Measurements from ENCODE around the gene ZXDB.

The ZXDB gene

DNA sequence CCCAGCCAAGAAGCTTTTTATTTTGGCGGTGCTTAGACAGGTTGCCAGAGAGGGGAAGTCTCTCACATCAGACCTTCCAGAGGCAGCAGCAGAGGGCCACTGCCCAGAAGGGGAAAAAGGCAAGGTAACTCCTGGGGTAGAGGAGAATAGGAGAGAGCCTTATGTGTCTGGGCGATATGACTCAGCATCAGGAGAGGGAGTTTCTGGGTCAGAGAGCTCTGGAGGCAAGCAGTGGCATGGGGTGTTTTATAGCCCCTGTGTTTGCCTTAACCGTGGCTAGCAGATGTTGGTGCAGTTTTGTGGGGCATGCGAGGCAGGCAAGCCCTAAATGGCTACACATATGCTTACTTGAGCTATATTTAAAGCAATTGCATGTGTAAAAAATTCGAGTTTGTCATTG lies 8.3 kb upstream of the ZXDB start:
- Histone ChIP-seq H2AFZ (ENCODE audit: low read length) (no peak overlapping the region), H3K4me1 (ENCODE audit: low read length) (no peaks in the 10 kb centered on the region), H3K79me2 (ENCODE audit: low read length) (no peaks in the 10 kb centered on the region), H3F3A (ENCODE audit: insufficient read depth, low read length) (no peaks in the 10 kb centered on the region), H4K20me1 (ENCODE audit: insufficient read depth, low read length) (no peaks in the 10 kb centered on the region), H3K27ac (ENCODE audit: low read length) (no peak overlapping the region), H3K4me2 (ENCODE audit: low read depth, low read length) (no peak overlapping the region), H3K27me3 (replicated peaks; ENCODE audit: insufficient read depth, low read length) (no peaks in the 10 kb centered on the region), H3K9ac (ENCODE audit: low read length) (no peak overlapping the region), H3K9me2 (replicated peaks; ENCODE audit: insufficient read depth, low read length) (no peaks in the 10 kb centered on the region), H3K4me3 (ENCODE audit: low read length) (no peak overlapping the region), H3K9me3 (replicated peaks; ENCODE audit: insufficient read depth, low read length) (no peaks in the 10 kb centered on the region), H3K36me3 (replicated peaks; ENCODE audit: insufficient read depth, low read length) (no peaks in the 10 kb centered on the region)
- TF ChIP-seq, protein P1, sequence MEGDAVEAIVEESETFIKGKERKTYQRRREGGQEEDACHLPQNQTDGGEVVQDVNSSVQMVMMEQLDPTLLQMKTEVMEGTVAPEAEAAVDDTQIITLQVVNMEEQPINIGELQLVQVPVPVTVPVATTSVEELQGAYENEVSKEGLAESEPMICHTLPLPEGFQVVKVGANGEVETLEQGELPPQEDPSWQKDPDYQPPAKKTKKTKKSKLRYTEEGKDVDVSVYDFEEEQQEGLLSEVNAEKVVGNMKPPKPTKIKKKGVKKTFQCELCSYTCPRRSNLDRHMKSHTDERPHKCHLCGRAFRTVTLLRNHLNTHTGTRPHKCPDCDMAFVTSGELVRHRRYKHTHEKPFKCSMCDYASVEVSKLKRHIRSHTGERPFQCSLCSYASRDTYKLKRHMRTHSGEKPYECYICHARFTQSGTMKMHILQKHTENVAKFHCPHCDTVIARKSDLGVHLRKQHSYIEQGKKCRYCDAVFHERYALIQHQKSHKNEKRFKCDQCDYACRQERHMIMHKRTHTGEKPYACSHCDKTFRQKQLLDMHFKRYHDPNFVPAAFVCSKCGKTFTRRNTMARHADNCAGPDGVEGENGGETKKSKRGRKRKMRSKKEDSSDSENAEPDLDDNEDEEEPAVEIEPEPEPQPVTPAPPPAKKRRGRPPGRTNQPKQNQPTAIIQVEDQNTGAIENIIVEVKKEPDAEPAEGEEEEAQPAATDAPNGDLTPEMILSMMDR (IDR thresholded peaks at IDR 0.05; ENCODE audit: low read length), result no peak
- no peak for TF ChIP-seq EZH2phosphoT487 (IDR thresholded peaks at IDR 0.05; ENCODE audit: low read length)
- TF ChIP-seq EZH2 (optimal IDR thresholded peaks at IDR 0.05; ENCODE audit: low read depth, low read length), result no peak
- no peak for DNase-seq

DNA sequence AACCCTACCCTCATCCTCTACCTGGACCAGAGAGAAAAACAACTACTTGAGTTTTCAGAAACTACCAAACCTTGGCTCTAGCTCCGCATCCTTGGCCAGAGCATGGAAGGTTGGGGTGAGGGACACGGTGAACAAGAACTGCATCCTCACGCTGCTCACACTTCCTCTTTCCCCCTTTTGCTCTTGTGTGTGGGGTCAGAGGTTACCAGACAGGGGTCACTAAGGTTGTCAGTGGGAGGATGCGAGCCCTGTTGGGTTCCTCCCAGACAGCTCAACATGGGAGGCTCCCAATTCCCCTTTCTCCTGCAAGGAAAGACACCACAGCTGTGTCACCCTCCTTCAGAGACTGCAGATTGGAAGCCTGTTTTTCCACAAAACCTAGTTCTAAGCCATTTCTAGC lies 5.5 kb upstream of the ZXDB start:
- Histone ChIP-seq H3K27ac (ENCODE audit: low read length) (no peak overlapping the region), H3K4me1 (ENCODE audit: low read length) (no peaks in the 10 kb centered on the region), H4K20me1 (ENCODE audit: insufficient read depth, low read length) (no peaks in the 10 kb centered on the region), H3K79me2 (ENCODE audit: low read length) (no peaks in the 10 kb centered on the region), H3K9ac (ENCODE audit: low read length) (no peak overlapping the region), H3K4me2 (ENCODE audit: low read depth, low read length) (no peak overlapping the region), H3K4me3 (ENCODE audit: low read length) (no peak overlapping the region), H3F3A (ENCODE audit: insufficient read depth, low read length) (no peaks in the 10 kb centered on the region), H3K36me3 (replicated peaks; ENCODE audit: insufficient read depth, low read length) (no peaks in the 10 kb centered on the region), H3K9me3 (replicated peaks; ENCODE audit: insufficient read depth, low read length) (no peaks in the 10 kb centered on the region), H3K9me2 (replicated peaks; ENCODE audit: insufficient read depth, low read length) (no peaks in the 10 kb centered on the region), H3K27me3 (replicated peaks; ENCODE audit: insufficient read depth, low read length) (no peaks in the 10 kb centered on the region), H2AFZ (ENCODE audit: low read length) (no peak overlapping the region)
- TF ChIP-seq EZH2 (optimal IDR thresholded peaks at IDR 0.05; ENCODE audit: low read depth, low read length), result no peak
- TF ChIP-seq EZH2phosphoT487 (IDR thresholded peaks at IDR 0.05; ENCODE audit: low read length), result no peak
- TF ChIP-seq, protein P1 (IDR thresholded peaks at IDR 0.05; ENCODE audit: low read length), result no peak
- DNase-seq, result no peak

DNA sequence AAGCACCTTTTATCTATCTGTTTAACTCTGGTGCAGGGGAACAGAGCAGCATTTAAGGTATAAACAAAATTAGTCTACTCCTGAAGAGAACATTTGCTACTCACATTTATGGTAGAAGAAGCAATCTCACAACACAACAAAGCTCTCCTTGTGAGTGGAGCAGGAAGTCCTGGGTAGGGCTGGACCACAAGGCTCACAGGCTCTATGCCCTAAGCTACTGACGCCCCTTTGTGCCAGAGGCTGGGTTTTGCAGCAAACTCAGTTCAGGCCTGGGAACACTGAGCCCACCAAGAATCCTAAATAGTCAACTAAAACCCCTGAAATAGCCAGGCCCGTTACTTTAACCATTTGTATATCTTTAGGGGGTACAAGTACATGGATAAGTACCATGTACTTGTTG lies 4.7 kb upstream of the ZXDB start:
- Histone ChIP-seq H3K4me3 (ENCODE audit: low read length) (no peak overlapping the region), H3K4me2 (ENCODE audit: low read depth, low read length) (no peak overlapping the region), H3K79me2 (ENCODE audit: low read length) (no peaks in the 10 kb centered on the region), H3K9me2 (replicated peaks; ENCODE audit: insufficient read depth, low read length) (no peaks in the 10 kb centered on the region), H2AFZ (ENCODE audit: low read length) (no peak overlapping the region), H3K27ac (ENCODE audit: low read length) (no peak overlapping the region), H3K27me3 (replicated peaks; ENCODE audit: insufficient read depth, low read length) (no peaks in the 10 kb centered on the region), H3K9me3 (replicated peaks; ENCODE audit: insufficient read depth, low read length) (no peaks in the 10 kb centered on the region), H3F3A (ENCODE audit: insufficient read depth, low read length) (no peaks in the 10 kb centered on the region), H4K20me1 (ENCODE audit: insufficient read depth, low read length) (no peaks in the 10 kb centered on the region), H3K4me1 (ENCODE audit: low read length) (no peaks in the 10 kb centered on the region), H3K9ac (ENCODE audit: low read length) (no peak overlapping the region), H3K36me3 (replicated peaks; ENCODE audit: insufficient read depth, low read length) (no peaks in the 10 kb centered on the region)
- TF ChIP-seq EZH2 (optimal IDR thresholded peaks at IDR 0.05; ENCODE audit: low read depth, low read length), result no peak
- TF ChIP-seq EZH2phosphoT487 (IDR thresholded peaks at IDR 0.05; ENCODE audit: low read length), result no peak
- TF ChIP-seq, protein P1 (IDR thresholded peaks at IDR 0.05; ENCODE audit: low read length), result no peak
- no peak for DNase-seq

All from MM.1S (cell line).